Head of caudate nucleus (tissue), 42 donors: ENCODE results near the gene TMEM186.

Experiments
- DNase-seq, 42 donors: peaks; one replicate each; pipeline versions ENCODE4 v3.0.0 to v3.0.0-alpha.2; 2020 to 2021; ENCODE audit warnings: mixed read lengths in 7 of 42
- intact Hi-C: fragments of 100-400 bp; cut with DNase I; formaldehyde crosslinking; loops from one replicate; pipeline ENCODE4 v1.15.0; 2022

TMEM186 gene

DNA sequence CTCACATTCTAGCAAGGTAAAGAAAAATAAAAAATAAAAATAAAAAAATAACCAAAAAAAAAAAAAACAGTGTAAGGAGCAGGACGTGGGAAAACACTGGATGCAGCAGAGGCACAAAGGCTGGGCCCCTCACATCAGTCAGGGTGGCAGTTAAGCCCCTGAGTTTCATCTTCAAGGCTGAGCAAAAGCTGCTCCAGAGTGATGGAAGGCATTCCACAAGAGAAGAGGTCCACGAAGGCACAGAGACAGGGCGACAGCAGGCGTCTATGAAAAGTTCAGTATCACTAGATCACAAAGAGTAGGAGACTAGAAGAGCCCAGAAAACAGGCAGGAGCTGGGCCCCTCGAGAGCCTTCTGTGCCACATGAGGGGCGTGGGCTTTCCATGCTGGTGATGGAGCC is 12.0 kb downstream of the TMEM186 start:
- intact Hi-C loops: no loop called here
- DNase-seq: no peak

DNA sequence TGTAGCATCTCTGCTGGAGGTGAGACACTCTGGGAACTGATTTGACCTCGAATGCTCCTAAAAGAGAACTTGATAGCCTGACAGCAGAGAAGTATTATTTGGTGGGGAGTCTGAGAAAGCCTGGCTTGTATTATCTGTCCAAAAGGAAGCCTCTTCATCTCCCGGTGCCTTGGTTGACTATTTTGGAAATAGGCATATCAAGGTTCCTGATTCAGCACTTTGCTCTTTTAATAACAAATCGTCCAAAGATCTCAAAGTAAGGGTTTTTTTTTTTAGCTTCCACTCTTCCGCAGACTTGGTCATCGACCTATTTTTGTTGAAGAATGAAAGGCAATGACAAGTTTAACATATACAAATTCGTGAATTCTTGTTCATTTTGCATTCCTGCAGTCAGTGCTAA is 14.8 kb downstream of the TMEM186 start:
- DNase-seq: no peak
- intact Hi-C loops: no loop called here

DNA sequence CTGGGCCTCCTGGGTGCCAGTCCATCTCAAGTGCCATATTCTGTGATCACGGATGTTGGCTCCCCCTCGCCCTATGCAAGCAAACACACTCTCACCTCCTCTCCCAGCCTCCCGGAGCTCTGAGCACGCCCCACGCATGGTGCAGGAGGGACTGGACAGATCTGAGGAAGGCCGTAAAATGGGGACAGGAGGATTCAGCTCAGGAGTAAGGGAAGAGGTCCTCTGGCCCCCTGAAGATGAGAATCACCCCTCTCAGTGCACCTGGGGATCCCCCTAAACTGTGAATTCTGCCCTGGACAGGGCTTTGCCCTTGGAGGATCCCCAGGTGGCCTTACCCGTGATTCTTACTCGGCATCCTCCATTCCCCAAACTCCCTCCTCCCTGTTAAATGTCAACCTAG is 15.6 kb downstream of the TMEM186 start:
- no peak for DNase-seq
- intact Hi-C loops: no loop called here

DNA sequence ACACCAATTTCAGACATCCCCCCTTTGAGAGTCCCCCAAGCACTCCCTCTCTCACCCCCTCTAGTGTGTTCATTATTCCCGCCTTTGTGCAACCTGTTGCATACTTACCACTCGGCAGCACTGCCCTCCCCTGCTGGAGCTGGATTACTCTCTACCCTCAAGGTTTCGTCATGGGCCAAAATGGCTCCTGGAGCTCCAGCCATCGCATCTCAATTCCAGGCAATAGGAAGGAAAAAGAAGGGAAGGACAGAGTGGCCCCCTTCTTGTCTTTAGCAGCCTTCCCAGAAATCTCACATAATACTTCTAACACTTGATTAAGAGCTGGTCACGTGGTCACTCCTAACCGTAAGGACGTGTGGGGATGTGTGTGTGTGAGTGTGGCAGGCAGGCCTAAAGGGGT is 20.2 kb downstream of the TMEM186 start:
- intact Hi-C loops: no loop called here
- no peak for DNase-seq

DNA sequence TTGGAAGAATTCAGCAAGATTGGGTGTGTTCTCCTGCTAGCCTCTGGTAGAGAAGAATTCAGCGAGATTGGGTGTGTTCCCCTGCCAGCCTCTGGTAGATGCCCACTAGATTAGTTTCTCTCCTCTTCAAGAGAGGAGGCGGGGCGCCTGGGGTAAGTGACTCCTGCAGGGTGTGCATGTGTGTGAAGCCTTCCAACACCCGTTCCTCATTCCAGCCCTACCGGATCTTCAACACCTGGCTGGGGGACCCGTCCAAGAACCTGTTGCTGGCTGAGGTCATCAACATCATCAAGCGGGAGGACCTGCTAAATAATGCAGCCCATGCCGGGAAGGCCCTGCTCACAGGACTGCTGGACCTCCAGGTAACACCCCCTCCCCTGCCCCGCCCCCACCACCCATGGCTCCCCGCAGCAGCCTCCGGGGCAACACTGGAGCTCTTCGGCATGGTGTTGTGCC is 21.3 kb downstream of the TMEM186 start:
- intact Hi-C loops: no loop called here
- no peak for DNase-seq

DNA sequence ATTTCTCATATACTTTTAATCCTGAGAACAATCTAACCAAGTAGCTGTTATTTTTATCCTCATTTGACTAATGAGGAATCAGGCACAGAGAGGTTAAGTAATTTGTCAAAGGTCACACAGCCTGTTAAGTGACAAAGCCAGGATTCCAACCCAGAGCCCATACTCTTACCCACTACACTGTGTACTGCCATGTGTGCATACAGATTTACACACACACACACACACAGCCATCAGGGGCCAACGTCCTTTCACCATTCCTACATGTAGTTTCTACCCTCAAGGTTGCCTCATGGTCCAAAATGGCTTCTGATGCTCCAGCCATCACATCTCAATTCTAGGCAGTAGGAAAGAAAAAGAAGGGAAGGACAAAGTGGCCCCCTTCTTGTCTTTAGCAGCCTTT is 22.1 kb downstream of the TMEM186 start:
- no peak for DNase-seq
- intact Hi-C loops: no loop called here

DNA sequence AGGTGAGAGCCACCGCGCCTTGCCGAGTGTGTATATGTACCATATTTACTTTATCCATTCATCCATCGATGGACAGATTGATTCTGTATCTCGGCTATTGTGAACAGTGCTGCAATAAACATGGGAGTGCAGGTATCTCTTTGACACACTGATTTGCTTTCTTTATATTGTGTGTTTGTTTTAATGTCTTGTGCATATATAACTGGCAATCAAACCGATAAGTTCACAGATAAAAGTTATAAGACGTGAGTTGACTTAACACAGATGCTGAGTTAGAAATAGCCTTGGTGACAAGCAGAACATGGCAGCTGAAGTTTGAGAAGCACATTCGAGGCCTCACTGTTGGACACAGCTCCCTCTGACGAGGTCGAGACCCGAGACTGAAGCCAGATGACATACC is 23.2 kb downstream of the TMEM186 start:
- DNase-seq: no peak
- intact Hi-C loops: no loop called here

DNA sequence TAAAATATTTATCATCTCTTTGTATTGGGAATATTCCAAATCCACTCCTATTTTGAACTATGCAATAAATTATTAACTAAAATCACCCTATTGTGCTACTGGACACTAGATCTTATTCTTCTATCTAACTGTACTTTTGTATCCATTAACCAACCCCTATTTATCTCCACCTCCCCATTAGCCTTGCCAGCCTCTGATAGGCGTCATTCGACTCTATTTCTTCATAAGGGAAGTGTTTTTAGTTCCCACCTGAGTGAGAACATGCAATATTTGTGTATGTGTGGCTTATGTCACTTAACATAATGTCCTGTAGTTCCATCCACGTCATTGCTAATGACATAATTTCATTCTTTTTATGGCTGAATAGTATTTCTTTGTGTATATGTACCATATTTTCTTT is 23.9 kb downstream of the TMEM186 start:
- no peak for DNase-seq
- intact Hi-C loops: no loop called here

DNA sequence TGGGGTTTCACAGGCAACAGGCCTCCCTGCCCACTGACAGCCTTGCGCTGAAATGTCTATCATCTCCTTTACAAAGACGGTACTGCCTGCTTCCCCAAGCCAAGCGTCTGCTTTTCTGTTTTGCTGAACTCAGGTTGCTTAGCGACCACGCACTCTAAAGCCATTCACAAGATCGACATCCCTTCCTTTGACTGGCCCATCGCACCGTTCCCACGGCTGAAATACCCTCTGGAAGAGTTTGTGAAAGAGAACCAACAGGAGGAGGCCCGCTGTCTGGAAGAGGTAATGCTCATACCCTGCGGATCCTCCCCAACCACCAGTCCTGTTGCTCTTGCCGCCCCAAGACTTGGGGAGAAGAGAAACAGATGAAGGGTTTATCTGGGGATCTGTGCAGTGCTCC is 28.7 kb downstream of the TMEM186 start:
- peak in 2 of 42 donors; percentile 20 to 21 for DNase-seq
- intact Hi-C loops: no loop called here

DNA sequence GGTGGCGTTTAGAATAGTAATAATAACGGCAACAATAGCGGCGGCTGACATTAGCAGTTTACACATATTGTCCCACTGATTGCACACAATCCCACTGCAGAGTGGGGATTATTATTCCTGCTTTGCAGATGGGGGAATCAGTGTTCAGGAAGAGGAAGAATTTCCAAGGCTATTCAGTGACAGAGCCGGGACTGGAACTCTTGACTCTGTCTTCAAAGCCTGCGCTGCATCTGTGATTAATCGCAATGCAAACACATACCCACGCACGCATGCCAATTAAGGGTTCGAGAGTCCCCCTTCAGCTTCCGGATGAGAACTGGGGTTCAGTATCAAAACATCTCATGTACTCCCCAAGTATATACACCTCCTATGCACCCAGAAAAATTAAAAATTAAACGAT is 29.2 kb downstream of the TMEM186 start:
- intact Hi-C loops: no loop called here
- no peak for DNase-seq

DNA sequence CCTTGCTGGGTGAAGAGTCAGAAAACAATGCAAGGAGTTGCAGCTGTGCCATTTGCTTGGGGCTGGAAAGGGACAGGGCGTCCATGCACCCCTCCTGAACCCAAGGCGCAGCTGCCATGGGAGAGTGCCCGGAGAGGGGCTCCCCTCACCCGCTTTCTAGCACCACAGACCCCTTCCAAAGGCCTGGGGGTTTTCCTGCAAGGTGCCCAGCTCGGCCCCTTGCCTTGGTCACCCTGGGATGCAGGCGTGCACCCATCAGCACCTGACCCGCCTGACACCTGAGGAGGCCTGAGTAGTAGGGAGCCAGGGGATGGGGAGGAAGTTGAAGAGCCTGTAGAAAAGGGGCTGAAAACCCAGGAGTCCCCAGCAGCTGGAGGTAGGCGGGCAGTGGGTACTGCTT is 30.3 kb downstream of the TMEM186 start:
- intact Hi-C loops: no loop called here
- DNase-seq: no peak

DNA sequence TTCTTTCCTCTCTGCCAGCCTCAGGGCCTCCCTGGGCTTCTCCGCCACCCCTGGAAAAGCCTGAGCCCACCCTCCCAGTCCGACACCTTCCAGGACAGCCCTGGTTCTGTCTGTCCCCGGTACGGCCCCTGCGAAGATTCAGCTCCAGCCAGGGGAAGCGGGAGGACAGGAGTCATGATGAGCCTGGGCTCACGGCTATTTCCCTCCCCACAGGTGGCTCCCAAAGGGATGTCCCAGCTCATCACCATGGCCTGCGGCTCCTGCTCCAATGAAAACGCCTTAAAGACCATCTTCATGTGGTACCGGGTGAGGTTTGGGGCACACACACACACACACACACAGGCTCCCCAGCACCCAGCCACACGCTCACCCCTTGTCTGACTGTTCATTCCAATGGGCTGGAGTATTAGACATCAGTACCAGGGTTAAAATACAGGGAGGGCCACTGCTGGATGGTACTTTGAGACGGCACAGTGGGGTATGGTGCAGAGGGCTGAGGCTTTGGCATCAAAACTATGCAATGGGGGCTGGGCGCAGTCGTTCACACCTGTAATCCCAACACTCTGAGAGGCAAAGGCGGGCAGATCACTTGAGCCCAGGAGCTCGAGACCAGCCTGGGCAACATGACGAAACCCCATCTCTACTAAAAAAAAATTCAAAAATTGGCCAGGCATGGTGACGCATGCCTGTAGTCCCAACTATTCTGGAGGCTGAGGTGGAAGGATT is 32.8 kb downstream of the TMEM186 start:
- no peak for DNase-seq
- intact Hi-C loops: no loop called here

DNA sequence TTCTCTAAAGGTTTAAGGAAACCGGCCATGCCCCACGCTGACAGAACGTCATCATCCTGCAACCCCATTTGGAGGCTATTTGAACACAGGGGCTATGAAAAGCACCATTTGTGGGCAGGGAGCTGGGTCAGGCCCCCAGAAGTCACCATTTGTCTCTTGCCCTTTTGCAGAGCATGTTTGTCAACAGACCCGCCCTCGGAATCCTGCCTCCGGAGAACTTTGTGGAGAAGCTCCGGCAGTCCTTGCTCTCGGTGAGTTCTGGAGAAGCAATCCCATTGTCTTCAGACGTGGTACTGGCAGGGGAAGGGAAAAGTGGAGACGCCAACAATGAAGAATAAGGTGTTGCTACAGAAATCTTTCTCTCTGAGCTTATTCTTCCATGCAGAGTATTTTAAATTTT is 33.5 kb downstream of the TMEM186 start:
- DNase-seq: no peak
- intact Hi-C loops: no loop called here

DNA sequence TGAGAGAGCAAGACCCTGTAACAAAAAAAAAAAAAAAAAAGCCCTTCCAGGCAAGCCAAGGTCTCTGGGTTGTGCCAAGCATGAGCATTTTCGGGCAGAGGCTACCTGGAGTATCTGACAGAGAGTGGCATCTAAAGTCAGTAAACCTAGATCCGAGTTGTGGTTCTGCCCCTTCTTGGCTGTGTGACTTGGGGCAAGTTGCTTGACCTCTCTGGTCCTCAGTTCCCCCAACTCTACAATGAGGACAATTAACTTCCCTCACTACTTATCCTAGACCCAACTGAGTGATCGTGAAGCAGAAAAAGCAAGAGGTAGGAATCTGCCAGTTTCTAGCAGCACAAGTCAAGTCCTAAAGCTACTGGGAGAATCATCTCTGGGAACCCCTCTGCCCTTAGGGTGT is 34.4 kb downstream of the TMEM186 start:
- intact Hi-C loops: no loop called here
- DNase-seq: no peak

DNA sequence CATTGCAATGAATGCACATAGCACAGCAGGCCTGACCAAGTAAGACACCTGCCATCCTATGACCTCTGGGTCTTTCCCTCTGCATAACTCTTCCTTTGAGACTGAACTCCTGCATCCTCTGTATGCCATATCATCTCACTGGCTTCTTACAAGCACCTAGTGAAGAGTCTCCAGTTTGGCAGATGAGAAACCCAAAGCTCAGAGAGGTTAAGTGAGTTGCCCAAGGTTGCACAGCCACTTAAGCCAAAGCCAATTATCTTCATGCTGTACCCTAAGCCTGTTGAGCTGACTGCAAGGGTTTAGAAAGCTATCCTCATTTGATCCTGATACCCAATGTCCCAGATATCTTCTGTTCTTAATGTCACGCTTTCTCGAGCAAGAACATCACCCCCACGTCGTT is 35.2 kb downstream of the TMEM186 start:
- DNase-seq: no peak
- intact Hi-C loops: no loop called here

DNA sequence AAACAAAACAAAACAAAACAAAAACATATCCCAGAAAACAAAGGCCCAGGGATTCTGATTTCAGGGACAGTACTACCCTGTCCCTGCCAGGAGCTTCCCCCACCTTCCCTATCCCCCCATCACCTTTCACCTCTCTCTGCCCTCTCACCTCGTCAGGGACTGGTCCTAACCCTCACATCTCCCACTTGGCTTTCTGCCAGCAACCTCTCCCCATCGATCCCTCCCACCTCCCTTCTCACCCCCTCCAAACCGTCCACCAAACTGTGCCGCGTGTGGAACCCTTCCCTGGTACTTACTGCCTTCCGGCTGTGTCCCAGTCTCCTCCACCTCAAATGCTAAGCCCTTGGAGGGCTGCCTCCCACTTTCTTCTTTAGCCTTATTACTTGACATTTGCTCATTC is 36.4 kb downstream of the TMEM186 start:
- intact Hi-C loops: no loop called here
- DNase-seq: no peak

DNA sequence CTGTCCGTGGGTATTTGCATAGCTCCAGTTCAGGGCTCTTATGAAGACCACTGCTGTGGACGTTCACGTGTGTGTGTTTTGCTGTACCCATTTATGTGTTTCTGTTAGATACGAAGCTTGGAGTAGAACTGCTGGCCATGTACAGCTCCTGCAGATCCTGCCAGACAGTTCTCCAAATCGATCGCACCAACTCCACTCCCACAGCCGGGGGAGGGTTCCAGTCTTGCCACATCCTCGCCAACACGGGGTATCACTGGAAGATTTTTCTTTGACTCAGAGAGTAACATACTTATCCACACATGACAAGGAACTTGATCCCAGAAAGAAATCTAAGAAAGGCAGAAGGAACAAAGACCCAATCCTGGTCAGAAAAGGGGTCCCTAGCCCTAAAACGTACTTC is 37.4 kb downstream of the TMEM186 start:
- intact Hi-C loops: no loop called here
- DNase-seq: peak in 32 of 42 donors; percentile 7 to 72 (median 30)

DNA sequence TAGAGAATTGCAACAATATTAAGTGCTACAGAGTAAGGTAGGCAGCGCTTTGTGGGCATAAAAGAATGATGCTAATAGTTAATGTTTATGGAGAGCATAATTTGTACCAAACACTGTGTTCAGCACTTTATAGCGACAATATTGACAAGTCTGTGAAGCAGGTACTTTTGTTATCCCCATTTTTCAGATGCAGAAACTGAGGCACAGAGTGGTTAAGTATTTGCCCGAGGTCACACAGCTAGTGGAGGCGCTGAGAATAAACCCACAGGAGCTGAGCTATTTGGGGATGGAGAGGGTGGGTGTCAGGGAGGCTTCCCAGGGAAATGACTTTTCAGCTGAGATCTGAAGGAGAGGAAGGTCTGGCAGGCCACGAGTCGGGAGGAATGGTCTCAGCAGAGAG is 39.4 kb downstream of the TMEM186 start:
- intact Hi-C loops: no loop called here
- DNase-seq: no peak

DNA sequence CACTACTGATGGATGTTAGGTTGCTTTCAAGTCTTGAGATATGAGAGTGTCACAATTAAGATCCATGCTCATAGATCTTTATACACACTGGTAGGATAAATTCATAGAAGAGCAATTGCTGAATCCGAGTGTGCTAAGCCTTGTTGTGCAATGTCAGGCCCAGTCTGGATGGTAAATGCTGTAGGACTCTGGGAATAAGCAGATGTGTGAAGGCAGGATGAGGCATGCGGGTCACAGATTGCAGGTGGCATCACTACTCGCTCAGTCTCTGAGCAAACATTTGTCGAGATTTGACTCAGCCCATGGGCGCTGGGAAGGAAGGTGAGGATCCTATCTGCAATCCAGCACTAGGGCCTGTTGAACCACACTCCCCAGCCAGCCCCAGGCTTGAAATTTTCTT is 40.7 kb downstream of the TMEM186 start:
- intact Hi-C loops: no loop called here
- DNase-seq: no peak

DNA sequence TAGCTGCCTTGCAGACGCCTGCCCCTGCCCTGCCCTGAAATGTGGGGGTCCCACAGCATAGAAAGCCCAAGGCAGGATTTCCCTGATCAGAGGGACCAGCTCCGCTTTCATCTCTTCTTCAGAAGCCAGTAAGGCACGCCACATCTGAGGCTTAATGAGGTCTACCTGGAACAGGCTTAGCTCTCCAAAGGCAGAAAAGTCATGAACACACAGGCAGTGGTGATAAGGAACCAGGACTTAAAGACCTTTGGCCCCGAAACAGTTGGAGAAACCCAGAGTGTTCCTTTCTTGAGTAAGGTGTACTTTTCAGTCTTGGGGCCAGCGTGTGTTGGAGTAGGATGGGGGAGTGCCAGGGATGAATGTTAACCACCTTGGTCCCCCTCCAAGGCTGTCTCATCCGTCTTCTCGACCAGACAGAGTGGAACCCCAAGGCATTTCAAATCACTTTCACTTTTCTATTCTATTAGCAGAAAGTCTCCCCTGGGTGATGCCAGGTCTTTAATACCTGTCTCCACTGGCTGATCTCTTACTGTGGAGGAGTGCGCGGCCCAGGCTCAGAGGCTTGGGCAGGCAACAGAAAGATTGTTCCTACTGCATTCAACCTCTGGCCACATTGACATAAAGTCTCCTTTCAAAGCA is 43.9 kb downstream of the TMEM186 start:
- no peak for DNase-seq
- intact Hi-C loops: no loop called here

DNA sequence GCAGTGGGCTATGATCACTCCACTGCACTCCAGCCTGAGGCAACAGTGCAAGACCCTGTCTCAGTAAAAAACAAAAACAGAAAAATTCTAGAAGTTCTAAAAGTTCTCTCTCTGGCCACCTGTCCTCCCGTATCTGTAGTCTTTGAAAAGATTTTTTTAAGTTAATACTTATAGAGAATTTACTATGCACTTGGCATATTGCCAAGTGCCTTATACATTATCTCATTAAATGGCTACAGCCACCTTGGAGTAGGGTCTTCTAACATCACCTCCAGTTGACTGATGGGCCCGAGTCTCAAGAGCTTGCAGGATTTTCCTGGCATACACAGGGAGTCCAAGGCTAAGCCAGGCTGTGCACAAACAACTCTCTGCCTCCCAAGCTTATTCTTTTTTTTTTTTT is 44.7 kb downstream of the TMEM186 start:
- no peak for DNase-seq
- intact Hi-C loops: no loop called here
